Stomach (tissue), 9 donors: ENCODE data around the gene PITRM1. TPM values are rescaled to one million over a fixed set of nuclear protein-coding genes. Genes with fewer than 3 reads are reported as not detected.

ENCODE experiments used
- DNase-seq, 2 donors: peaks; one replicate each; pipeline versions ENCODE4 v3.0.0 to v3.0.0-alpha.2; 2013 to 2019
- H3K27ac ChIP-seq, 5 donors: fragments of 200-600 bp in 4 of 5; sonication (generic) in 4 of 5; one replicate each; pipeline ENCODE4 v1.5.1; 2013 to 2019; ENCODE audit warnings: mild to moderate bottlenecking in 1 of 5, moderate library complexity in 1 of 5
- H3K27me3 ChIP-seq, 3 donors: fragments of 200-600 bp; sonication (generic); one replicate each; pipeline ENCODE4 v1.5.1; 2017 to 2019; ENCODE audit warnings: mixed run types in 1 of 3
- H3K36me3 ChIP-seq, 4 donors: fragments of 200-600 bp; sonication (generic); 1 replicate in 3 of 4; 2 replicates in 1 of 4; pipeline ENCODE4 v1.5.1; 2016 to 2019
- H3K4me1 ChIP-seq, 4 donors: fragments of 200-600 bp; sonication (generic); one replicate each; pipeline ENCODE4 v1.5.1; 2016 to 2019
- H3K4me3 ChIP-seq, 4 donors: fragments of 200-600 bp; sonication (generic) in 3 of 4; one replicate each; pipeline ENCODE4 v1.5.1; 2016 to 2019; ENCODE audit warnings: mild to moderate bottlenecking in 1 of 4
- H3K9me3 ChIP-seq, 4 donors: fragments of 200-600 bp; sonication (generic); one replicate each; pipeline ENCODE4 v1.5.1; 2016 to 2019
- EP300 ChIP-seq: sonication (generic); formaldehyde crosslinking; IDR thresholded peaks from one replicate; pipeline ENCODE4 v1.6.1; 2017; ENCODE audit warnings: antibody characterized with exemption
- POLR2A ChIP-seq, 4 donors: fragments of 450-650 bp; IDR thresholded peaks; one replicate each; pipeline ENCODE4 v1.6.1; 2016; ENCODE audit warnings: antibody characterized with exemption in 4 of 4, control low read depth in 2 of 4, mild to moderate bottlenecking in 1 of 4, moderate library complexity in 1 of 4
- POLR2AphosphoS5 ChIP-seq, 3 donors: sonication (generic); formaldehyde crosslinking; IDR thresholded peaks; one replicate each; pipeline ENCODE4 v1.6.1; 2016; ENCODE audit warnings: antibody characterized with exemption in 3 of 3
- WGBS, 5 donors: extraction: QIAGEN DNeasy Blood & Tissue Kit in 3 of 5; methylation state at CpG; one replicate each; pipeline versions ENCODE4 v1.1.5 to v1.1.7; 2013 to 2018; 5-methylcytosine and 5-hydroxymethylcytosine counted together
- intact Hi-C: fragments of 100-400 bp; cut with DNase I; formaldehyde crosslinking; loops from one replicate; pipeline ENCODE4 v1.15.1; 2023; ENCODE audit warnings: low total_unique reads
- polyA plus RNA-seq, 3 donors: library from polyadenylated mRNA; stranded (reverse); fragments of 200-250 nt; gene quantifications; one replicate each; pipeline ENCODE4 v1.2.3, GENCODE V29; 2013
- total RNA-seq, 5 donors: library from RNA; depleted of rRNA; stranded (reverse); fragments of >200 nt; gene quantifications; one replicate each; pipeline versions ENCODE4 v1.1.0 to v1.2.3, GENCODE V29; 2014 to 2016
- TF ChIP-seq, protein P1 (sequence below), 7 experiments: fragments of 450-650 bp in 4 of 7; fragments of 200-600 bp in 3 of 7; sonication (generic) in 3 of 7; IDR thresholded peaks; one replicate each; pipeline ENCODE4 v1.5.1; 2016 to 2019; ENCODE audit warnings: antibody characterized with exemption in 7 of 7, control low read depth in 2 of 7, mild to moderate bottlenecking in 1 of 7
- donor health status: healthy with polysubstance abuse.
- donor health status: Bipolar disorder and iron deficiency.
- donor health status: healthy.

The PITRM1 gene
- total and polyA plus RNA-seq, 8 donors = 32.3 to 95.1 (median 57.1) TPM

GRCh38 chr10:3119796-3120459, 52.7 kb downstream of the PITRM1 start:
- no peak overlapping the region for H3K27ac ChIP-seq
- TF ChIP-seq, protein P1, sequence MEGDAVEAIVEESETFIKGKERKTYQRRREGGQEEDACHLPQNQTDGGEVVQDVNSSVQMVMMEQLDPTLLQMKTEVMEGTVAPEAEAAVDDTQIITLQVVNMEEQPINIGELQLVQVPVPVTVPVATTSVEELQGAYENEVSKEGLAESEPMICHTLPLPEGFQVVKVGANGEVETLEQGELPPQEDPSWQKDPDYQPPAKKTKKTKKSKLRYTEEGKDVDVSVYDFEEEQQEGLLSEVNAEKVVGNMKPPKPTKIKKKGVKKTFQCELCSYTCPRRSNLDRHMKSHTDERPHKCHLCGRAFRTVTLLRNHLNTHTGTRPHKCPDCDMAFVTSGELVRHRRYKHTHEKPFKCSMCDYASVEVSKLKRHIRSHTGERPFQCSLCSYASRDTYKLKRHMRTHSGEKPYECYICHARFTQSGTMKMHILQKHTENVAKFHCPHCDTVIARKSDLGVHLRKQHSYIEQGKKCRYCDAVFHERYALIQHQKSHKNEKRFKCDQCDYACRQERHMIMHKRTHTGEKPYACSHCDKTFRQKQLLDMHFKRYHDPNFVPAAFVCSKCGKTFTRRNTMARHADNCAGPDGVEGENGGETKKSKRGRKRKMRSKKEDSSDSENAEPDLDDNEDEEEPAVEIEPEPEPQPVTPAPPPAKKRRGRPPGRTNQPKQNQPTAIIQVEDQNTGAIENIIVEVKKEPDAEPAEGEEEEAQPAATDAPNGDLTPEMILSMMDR (IDR thresholded peaks at IDR 0.05) = peak in 1 of 7 experiments; percentile 45
- TF ChIP-seq EP300 (no peak), POLR2A (IDR thresholded peaks at IDR 0.05) (no peak)
- WGBS, 5 donors = 84 to 93% (median 87%) methylated on average over 29 to 31 of the region's 31 CpGs
- intact Hi-C loops = no loop called here
- H3K9me3 ChIP-seq = no peaks in the 10 kb centered on the region
- no peak for DNase-seq
- H3K36me3 ChIP-seq = peaks cover 7 to 90% (median 73%) of the 10 kb centered on the region in 4 donors
- no peaks in the 10 kb centered on the region for H3K4me1 ChIP-seq
- no peak overlapping the region for H3K4me3 ChIP-seq
- no peaks in the 10 kb centered on the region for H3K27me3 ChIP-seq

GRCh38 chr10:3118641-3119091, 53.9 kb downstream of the PITRM1 start:
- Histone ChIP-seq H3K9me3 (no peaks in the 10 kb centered on the region), H3K27ac (no peak overlapping the region), H3K4me3 (no peak overlapping the region), H3K4me1 (no peaks in the 10 kb centered on the region), H3K27me3 (no peaks in the 10 kb centered on the region), H3K36me3 (peaks cover 6 to 89% (median 67%) of the 10 kb centered on the region in 4 donors)
- intact Hi-C loops = no loop called here
- DNase-seq = no peak
- no peak for TF ChIP-seq EP300
- no peak for TF ChIP-seq POLR2A (IDR thresholded peaks at IDR 0.05)
- TF ChIP-seq, protein P1 (IDR thresholded peaks at IDR 0.05) = no peak
- TF ChIP-seq POLR2AphosphoS5 (IDR thresholded peaks at IDR 0.05) = no peak
- 86 to 93% (median 90%) methylated on average over 31 to 32 of the region's 32 CpGs for WGBS, 5 donors

DNA sequence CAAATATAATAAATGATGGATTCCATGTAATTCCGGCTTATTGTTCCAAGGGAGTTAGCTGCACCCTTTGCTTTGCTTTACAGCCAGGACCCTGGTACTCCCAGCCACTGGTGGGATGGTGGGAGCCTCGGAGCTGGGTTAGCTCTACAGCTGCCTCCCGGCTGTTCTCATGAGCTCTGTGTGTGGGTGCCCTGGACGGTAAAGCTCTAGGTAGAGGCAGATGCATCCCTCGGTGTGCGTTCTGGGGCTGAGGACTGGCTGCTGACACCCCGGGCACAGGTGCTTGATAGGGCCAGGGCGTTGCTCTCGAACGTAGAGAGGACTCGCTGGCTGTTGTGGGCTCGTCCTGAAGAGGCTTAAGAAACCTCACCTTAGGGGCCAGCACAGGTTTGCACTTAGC, 55.1 kb downstream of the PITRM1 start:
- no peak for DNase-seq
- TF ChIP-seq POLR2A (IDR thresholded peaks at IDR 0.05) (no peak), POLR2AphosphoS5 (IDR thresholded peaks at IDR 0.05) (no peak), EP300 (no peak)
- no peak overlapping the region for H3K27ac ChIP-seq
- WGBS, 5 donors = 94 to 97% (median 95%) methylated on average over 6 to 12 of the region's 12 CpGs
- H3K36me3 ChIP-seq = peaks cover 0 to 89% (median 67%) of the 10 kb centered on the region in 4 donors
- no peaks in the 10 kb centered on the region for H3K4me1 ChIP-seq
- intact Hi-C loops = no loop called here
- H3K27me3 ChIP-seq = no peaks in the 10 kb centered on the region
- no peak overlapping the region for H3K4me3 ChIP-seq
- no peaks in the 10 kb centered on the region for H3K9me3 ChIP-seq

GRCh38 chr10:3116508-3117100, 56.0 kb downstream of the PITRM1 start:
- intact Hi-C loops = no loop called here
- WGBS, 5 donors = 74 to 82% (median 79%) methylated on average over 20 of the region's 20 CpGs
- no peaks in the 10 kb centered on the region for H3K27me3 ChIP-seq
- no peak for TF ChIP-seq EP300
- TF ChIP-seq, protein P1 (IDR thresholded peaks at IDR 0.05) = no peak
- TF ChIP-seq POLR2A (IDR thresholded peaks at IDR 0.05) = no peak
- TF ChIP-seq POLR2AphosphoS5 (IDR thresholded peaks at IDR 0.05) = no peak
- H3K4me3 ChIP-seq = no peak overlapping the region
- H3K36me3 ChIP-seq = peaks cover 0 to 89% (median 68%) of the 10 kb centered on the region in 4 donors
- H3K9me3 ChIP-seq = no peaks in the 10 kb centered on the region
- H3K4me1 ChIP-seq = no peaks in the 10 kb centered on the region
- DNase-seq = no peak
- H3K27ac ChIP-seq = no peak overlapping the region

DNA sequence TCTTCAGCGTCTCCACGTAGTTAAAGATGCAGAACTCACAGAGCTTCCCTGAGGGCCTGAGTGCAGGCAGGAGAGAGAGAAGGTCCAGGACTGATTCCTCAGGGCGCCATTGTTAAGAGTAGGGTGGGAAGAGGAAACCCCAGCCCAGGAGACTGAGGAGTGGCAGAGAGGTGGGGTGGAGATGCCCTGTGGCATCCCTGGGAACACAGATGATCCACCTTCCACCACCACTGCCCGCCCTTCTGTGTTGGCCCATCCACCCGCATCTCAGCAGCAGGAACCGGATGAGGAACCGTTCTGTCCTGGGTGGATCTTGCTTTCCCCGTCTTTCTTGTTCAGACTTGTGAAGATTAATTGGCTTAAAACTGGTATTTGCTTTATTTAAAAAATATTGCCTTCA, 56.9 kb downstream of the PITRM1 start:
- DNase-seq = no peak
- Histone ChIP-seq H3K27me3 (no peaks in the 10 kb centered on the region), H3K27ac (no peak overlapping the region), H3K36me3 (peaks cover 0 to 91% (median 71%) of the 10 kb centered on the region in 4 donors), H3K9me3 (no peaks in the 10 kb centered on the region), H3K4me3 (no peak overlapping the region), H3K4me1 (no peaks in the 10 kb centered on the region)
- TF ChIP-seq, protein P1 (IDR thresholded peaks at IDR 0.05) = no peak
- TF ChIP-seq EP300 = no peak
- TF ChIP-seq POLR2AphosphoS5 (IDR thresholded peaks at IDR 0.05) = no peak
- no peak for TF ChIP-seq POLR2A (IDR thresholded peaks at IDR 0.05)
- WGBS, 5 donors = 84 to 98% (median 92%) methylated on average over 8 of the region's 8 CpGs
- intact Hi-C loops = no loop called here
